ENCODE measurements around the gene TSN.

- TF ChIP-seq JUND (IDR thresholded peaks at IDR 0.05) (no peak), EGR1 (IDR thresholded peaks at IDR 0.05; ENCODE audit: low read depth) (no peak), TCF7L2 (IDR thresholded peaks at IDR 0.05; ENCODE audit: borderline replicate concordance, extremely low read depth, insufficient read depth, insufficient read length) (no peak), POLR2A (IDR thresholded peaks at IDR 0.05; ENCODE audit: borderline replicate concordance, extremely low read depth, insufficient read depth, insufficient read length) (no peak), RAD21 (IDR thresholded peaks at IDR 0.05; ENCODE audit: low read depth) (no peak)
- TF ChIP-seq, protein P1, sequence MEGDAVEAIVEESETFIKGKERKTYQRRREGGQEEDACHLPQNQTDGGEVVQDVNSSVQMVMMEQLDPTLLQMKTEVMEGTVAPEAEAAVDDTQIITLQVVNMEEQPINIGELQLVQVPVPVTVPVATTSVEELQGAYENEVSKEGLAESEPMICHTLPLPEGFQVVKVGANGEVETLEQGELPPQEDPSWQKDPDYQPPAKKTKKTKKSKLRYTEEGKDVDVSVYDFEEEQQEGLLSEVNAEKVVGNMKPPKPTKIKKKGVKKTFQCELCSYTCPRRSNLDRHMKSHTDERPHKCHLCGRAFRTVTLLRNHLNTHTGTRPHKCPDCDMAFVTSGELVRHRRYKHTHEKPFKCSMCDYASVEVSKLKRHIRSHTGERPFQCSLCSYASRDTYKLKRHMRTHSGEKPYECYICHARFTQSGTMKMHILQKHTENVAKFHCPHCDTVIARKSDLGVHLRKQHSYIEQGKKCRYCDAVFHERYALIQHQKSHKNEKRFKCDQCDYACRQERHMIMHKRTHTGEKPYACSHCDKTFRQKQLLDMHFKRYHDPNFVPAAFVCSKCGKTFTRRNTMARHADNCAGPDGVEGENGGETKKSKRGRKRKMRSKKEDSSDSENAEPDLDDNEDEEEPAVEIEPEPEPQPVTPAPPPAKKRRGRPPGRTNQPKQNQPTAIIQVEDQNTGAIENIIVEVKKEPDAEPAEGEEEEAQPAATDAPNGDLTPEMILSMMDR (IDR thresholded peaks at IDR 0.05 in 2 of 3, conservative IDR thresholded peaks at IDR 0.05 in 1 of 3; ENCODE audit: borderline replicate concordance in 1 of 3, insufficient read depth in 1 of 3, low read depth in 2 of 3, low read length in 2 of 3), result no peak
Measured at GRCh38 chr2:121736140-121736461, 19.4 kb upstream of the TSN start.
